Measurements from ENCODE around the gene ABCG1. TPM values are rescaled to one million over a fixed set of nuclear protein-coding genes. Genes with fewer than 3 reads are reported as not detected.

Gene ABCG1
- total and polyA plus RNA-seq, 2 donors (not counting 3 experiments of a cell fraction or from before 2014, with no cell fraction given), result 6.7 to 19.6 TPM

DNA sequence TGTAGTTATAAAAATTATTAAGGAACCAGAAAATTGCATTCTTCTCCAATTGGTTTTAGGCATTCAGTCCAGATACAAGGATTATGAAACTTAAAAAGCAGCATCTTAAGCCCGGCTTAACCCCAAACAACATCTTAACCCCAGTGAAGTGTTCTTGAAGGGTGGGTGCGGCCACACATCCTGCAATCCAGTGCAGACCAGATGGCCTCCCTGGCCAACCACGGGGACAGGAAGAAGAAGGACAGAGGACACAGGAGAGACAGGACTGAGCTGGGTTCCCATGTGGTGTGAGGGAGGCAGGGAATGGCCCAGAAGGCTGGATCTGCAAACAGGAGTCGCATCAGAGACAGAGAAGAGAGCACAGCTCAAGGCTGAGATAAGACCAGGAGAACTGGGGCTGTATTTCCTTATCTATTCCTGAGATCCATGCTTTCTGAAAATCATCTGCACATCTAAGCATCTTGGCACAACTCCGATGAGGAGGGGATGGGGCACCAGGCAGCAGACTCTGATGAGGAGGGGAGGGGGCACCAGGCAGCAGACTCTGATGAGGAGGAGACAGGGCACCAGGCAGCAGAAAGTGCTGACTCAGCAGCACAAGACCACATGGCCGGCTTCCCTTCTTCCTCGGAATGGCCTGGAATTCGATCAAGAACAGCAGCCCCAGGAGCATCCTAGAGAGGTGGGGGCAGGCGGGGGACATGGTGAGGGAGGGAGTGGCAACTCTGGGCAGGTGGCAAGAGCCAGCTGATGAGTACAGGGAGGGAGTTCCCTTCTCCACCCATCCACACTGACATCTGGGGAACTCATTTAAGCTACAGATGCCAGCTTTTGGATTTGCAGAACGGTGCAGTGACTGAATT, 26.6 kb downstream of the ABCG1 start:
- no peak overlapping the region for H3K4me3 ChIP-seq (replicated peaks in 1 of 3; ENCODE audit: insufficient read depth in 1 of 3, low read depth in 1 of 3, low read length in 3 of 3)
- no peaks in the 10 kb centered on the region for H3K9me3 ChIP-seq (replicated peaks; ENCODE audit: control insufficient read depth, insufficient read depth, low read length)
- H2AFZ ChIP-seq (ENCODE audit: low read depth, low read length), result no peak overlapping the region
- peaks cover 7 to 21% of the 10 kb centered on the region in 2 experiments for H3K27me3 ChIP-seq (ENCODE audit: control insufficient read depth in 2 of 2, insufficient read depth in 2 of 2, low read length in 2 of 2)
- ChIA-PET POLR2A (no interaction called here), CTCF (interaction anchor here (1.2 to 2.1 kb wide), 3 partner anchors 12 to 65 kb away, joined by 3 to 17 read pairs (median 4); no protein-coding TSS in a partner anchor)
- TF ChIP-seq EZH2 (IDR thresholded peaks at IDR 0.05; ENCODE audit: borderline replicate concordance, low read depth, low read length, severe bottlenecking) (no peak), MAX (IDR thresholded peaks at IDR 0.05; ENCODE audit: insufficient read depth, insufficient read length) (no peak), FOS (IDR thresholded peaks at IDR 0.05; ENCODE audit: borderline replicate concordance, insufficient read depth, low read length) (no peak), GATA2 (IDR thresholded peaks at IDR 0.05; ENCODE audit: insufficient read depth, insufficient read length, low read depth, low read length) (no peak), POLR2A (IDR thresholded peaks at IDR 0.05; ENCODE audit: low read depth, low read length) (no peak), JUN (IDR thresholded peaks at IDR 0.05; ENCODE audit: borderline replicate concordance, insufficient read depth, insufficient read length, low read depth) (no peak), POLR2AphosphoS5 (IDR thresholded peaks at IDR 0.05; ENCODE audit: insufficient read depth, low read depth, low read length) (no peak), MYC (IDR thresholded peaks at IDR 0.05; ENCODE audit: low read depth, low read length) (no peak)
- TF ChIP-seq, protein P1, sequence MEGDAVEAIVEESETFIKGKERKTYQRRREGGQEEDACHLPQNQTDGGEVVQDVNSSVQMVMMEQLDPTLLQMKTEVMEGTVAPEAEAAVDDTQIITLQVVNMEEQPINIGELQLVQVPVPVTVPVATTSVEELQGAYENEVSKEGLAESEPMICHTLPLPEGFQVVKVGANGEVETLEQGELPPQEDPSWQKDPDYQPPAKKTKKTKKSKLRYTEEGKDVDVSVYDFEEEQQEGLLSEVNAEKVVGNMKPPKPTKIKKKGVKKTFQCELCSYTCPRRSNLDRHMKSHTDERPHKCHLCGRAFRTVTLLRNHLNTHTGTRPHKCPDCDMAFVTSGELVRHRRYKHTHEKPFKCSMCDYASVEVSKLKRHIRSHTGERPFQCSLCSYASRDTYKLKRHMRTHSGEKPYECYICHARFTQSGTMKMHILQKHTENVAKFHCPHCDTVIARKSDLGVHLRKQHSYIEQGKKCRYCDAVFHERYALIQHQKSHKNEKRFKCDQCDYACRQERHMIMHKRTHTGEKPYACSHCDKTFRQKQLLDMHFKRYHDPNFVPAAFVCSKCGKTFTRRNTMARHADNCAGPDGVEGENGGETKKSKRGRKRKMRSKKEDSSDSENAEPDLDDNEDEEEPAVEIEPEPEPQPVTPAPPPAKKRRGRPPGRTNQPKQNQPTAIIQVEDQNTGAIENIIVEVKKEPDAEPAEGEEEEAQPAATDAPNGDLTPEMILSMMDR (IDR thresholded peaks at IDR 0.05; ENCODE audit: extremely low read depth in 1 of 2, insufficient read depth in 1 of 2, low read depth in 1 of 2, low read length in 2 of 2), result no peak
- no peak overlapping the region for H3K27ac ChIP-seq (ENCODE audit: insufficient read depth, low read depth, low read length)
- H3K9me1 ChIP-seq (replicated peaks; ENCODE audit: control insufficient read depth, extremely low read depth, insufficient read depth, low read length), result no peaks in the 10 kb centered on the region
- no peaks in the 10 kb centered on the region for H3K4me1 ChIP-seq (ENCODE audit: control insufficient read depth, extremely low read depth, insufficient read depth, low read length)
- H3K4me2 ChIP-seq (ENCODE audit: insufficient read depth, low read length), result no peak overlapping the region
- H3K79me2 ChIP-seq (ENCODE audit: control insufficient read depth, insufficient read depth, low read length), result no peaks in the 10 kb centered on the region
- intact Hi-C loops (cut with micrococcal nuclease) (no loop called here), dilution Hi-C loops (cut with MboI; ENCODE audit: extremely low pct_ligation_motif_present, low sequenced_read_pairs) (no loop called here)
- H3K9ac ChIP-seq (replicated peaks; ENCODE audit: extremely low read depth, insufficient read depth, low read length), result no peak overlapping the region
- no peaks in the 10 kb centered on the region for H4K20me1 ChIP-seq (replicated peaks; ENCODE audit: control insufficient read depth, extremely low read depth, insufficient read depth, low read length)
- FAIRE-seq (no peak), DNase-seq (ENCODE audit: low read depth, low spot score) (no peak)
- no peaks in the 10 kb centered on the region for H3K36me3 ChIP-seq (ENCODE audit: control insufficient read depth in 2 of 2, extremely low read depth in 1 of 2, insufficient read depth in 2 of 2, low read length in 2 of 2)
- BruUV-seq (replicated peaks), result no TSS peak

Measured in endothelial cell of umbilical vein (primary cell).